NB4 (cell line): ENCODE measurements around the gene LRBA.

Source experiments
- DNase-seq: peaks from one replicate; pipeline ENCODE4 v3.0.0; 2010; ENCODE audit warnings: low read depth
- H3K4me3 ChIP-seq: one replicate; pipeline ENCODE4 v1.5.1; 2011; ENCODE audit warnings: mild to moderate bottlenecking, low read depth, low read length, moderate library complexity
- CTCF ChIP-seq: IDR thresholded peaks from one replicate; pipeline ENCODE4 v1.5.1; 2012; ENCODE audit warnings: low read depth, low read length
- MAX ChIP-seq: IDR thresholded peaks from 2 replicates; pipeline ENCODE4 v1.6.1; 2011; ENCODE audit warnings: low read depth, low read length
- MYC ChIP-seq: IDR thresholded peaks from 2 replicates; pipeline ENCODE4 v1.6.1; 2011; ENCODE audit warnings: low read depth, low read length
- POLR2A ChIP-seq: IDR thresholded peaks from 2 replicates; pipeline ENCODE4 v1.6.1; 2011; ENCODE audit warnings: mild to moderate bottlenecking; ENCODE audit not compliant: insufficient read length; ENCODE audit errors: extremely low read depth

The LRBA gene

DNA sequence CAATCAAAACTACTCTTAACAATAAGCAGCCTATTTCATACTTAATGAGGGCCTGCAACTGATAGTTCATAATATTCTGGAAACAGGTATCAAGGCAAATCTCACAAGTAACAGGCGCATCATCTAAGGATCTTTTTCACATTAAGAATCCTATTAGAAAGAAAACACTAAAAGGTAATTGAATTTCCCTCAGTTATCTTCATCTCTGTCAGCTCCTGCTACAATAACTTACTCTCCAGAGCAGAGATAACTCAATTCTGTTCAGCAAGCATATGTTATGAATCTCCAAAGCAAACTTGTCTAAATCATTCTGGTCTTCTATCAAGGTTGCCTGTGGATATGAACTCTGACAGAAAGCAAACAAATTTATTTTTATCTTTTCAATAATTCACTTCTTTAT lies 307.1 kb downstream of the LRBA start:
- no peak for TF ChIP-seq MYC
- no peak for TF ChIP-seq CTCF
- TF ChIP-seq MAX: no peak
- TF ChIP-seq POLR2A: no peak
- no peak overlapping the region for H3K4me3 ChIP-seq
- DNase-seq: no peak

- H3K4me3 ChIP-seq: no peak overlapping the region
- no peak for TF ChIP-seq MYC
- TF ChIP-seq CTCF: no peak
- TF ChIP-seq POLR2A: no peak
- no peak for TF ChIP-seq MAX
- DNase-seq: no peak
These were observed 315.5 kb downstream of the LRBA start for GRCh38 chr4:150699599-150699998.

- no peak for DNase-seq
- no peak overlapping the region for H3K4me3 ChIP-seq
- TF ChIP-seq MYC (no peak), POLR2A (no peak), CTCF (no peak), MAX (no peak)
These were observed 319.9 kb downstream of the LRBA start for GRCh38 chr4:150695162-150695561.

DNA sequence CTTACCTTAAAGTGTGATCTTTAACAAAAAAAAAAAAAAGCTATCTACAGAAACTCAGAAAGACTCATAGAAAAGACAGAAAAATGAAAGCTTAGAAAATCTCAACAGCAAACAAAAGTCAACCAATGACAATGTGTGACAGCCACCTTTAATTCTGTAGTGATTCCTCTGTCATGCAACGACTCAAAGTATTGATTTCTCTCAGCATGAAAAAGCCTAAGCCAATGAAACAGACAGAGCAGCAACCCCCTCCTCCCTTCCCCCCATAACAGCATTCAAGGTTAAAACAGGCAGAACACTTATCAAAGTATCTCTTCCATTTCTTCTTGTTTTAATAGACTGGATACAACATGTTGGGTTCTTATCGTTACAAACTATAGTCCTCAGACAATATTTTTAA lies 320.6 kb downstream of the LRBA start:
- no peak overlapping the region for H3K4me3 ChIP-seq
- DNase-seq: no peak
- TF ChIP-seq MYC (no peak), POLR2A (no peak), CTCF (no peak)

DNA sequence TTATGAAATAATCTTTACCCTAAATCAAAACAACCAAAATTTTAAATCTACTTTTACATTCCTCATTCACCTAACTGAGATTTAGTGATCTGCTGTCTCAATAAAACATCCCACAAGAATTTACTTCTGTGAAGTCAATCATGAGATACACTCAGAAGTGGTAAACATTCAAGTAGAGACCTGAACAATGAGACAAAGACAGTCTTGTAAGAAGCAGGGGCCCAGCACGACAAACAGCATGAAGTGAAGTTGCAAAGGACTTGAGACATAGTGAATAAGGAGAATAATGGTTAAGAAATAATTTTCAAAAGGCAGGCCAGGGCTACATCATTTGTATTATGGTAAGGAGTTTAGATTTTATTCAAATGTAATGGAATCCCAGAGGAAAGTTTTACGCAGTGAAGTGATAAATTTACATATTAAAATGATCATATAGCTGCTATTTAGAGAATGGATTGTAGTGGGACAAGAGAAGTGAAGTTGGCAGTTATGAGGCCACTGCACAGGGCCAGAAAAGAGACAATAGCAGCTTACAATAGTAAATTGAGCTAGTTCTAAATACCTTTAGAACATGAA lies 331.2 kb downstream of the LRBA start:
- DNase-seq: no peak
- TF ChIP-seq MAX (no peak), POLR2A (no peak), CTCF (no peak), MYC (no peak)
- H3K4me3 ChIP-seq: no peak overlapping the region

GRCh38 chr4:150682126-150682525 lies 333.0 kb downstream of the LRBA start:
- TF ChIP-seq MAX (no peak), POLR2A (no peak), CTCF (no peak), MYC (no peak)
- DNase-seq: no peak
- no peak overlapping the region for H3K4me3 ChIP-seq
